Measurements from ENCODE around the gene PLPPR5. TPM values are rescaled to one million over a fixed set of nuclear protein-coding genes. Genes with fewer than 3 reads are reported as not detected.

PLPPR5 gene
- total RNA-seq, 6 donors from 2014 or later, result 0.33 TPM; not detected in 5

DNA sequence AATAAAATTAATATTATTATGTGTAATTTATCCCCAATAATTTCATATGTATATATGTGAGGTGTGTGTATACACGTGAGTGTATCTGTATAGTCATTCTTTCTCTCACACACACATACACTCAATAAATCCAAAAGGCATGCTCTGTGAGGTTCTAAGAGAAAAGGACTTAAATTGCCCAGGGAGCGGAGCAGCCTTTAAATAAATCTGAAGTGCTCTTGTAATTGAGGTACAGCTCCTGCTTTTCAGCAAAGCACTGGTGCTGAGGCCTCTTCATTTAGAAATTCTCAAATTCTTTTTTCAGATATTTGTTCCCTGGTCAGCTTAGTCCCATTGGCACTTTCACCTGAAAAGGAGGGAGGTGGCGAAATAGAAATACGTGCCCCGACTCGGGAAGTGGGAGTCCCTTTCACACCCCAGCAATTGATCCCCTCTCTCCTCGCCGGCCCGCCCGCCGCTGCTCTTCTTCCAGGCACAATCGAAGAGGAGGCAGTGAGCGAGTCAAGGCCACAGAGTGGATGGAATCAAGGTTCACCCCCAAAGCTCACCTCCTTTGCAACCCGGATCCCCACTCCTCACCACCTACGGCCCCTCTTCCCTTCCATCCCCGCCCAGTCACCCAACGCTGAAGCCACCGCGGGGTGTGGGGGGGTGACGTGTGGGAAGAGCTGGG lies 944 bp downstream of the PLPPR5 start:
- ATAC-seq (ENCODE audit: low FRiP score in 2 of 2), result no peak
- H3K36me3 ChIP-seq, result no peaks in the 10 kb centered on the region
- peak overlapping the region in 1 of 4 donors; percentile 39 for H3K4me3 ChIP-seq
- H3K4me1 ChIP-seq, result peaks cover 10 to 15% (median 15%) of the 10 kb centered on the region in 4 donors
- WGBS, 2 donors, result 17 to 24% methylated on average over 20 of the region's 20 CpGs
- H3K27ac ChIP-seq, result no peak overlapping the region
- peak in 1 of 2 donors; percentile 64 for DNase-seq
- TF ChIP-seq POLR2A (IDR thresholded peaks at IDR 0.05) (no peak), EP300 (IDR thresholded peaks at IDR 0.05) (no peak), POLR2AphosphoS5 (IDR thresholded peaks at IDR 0.05) (no peak)
- TF ChIP-seq, protein P1, sequence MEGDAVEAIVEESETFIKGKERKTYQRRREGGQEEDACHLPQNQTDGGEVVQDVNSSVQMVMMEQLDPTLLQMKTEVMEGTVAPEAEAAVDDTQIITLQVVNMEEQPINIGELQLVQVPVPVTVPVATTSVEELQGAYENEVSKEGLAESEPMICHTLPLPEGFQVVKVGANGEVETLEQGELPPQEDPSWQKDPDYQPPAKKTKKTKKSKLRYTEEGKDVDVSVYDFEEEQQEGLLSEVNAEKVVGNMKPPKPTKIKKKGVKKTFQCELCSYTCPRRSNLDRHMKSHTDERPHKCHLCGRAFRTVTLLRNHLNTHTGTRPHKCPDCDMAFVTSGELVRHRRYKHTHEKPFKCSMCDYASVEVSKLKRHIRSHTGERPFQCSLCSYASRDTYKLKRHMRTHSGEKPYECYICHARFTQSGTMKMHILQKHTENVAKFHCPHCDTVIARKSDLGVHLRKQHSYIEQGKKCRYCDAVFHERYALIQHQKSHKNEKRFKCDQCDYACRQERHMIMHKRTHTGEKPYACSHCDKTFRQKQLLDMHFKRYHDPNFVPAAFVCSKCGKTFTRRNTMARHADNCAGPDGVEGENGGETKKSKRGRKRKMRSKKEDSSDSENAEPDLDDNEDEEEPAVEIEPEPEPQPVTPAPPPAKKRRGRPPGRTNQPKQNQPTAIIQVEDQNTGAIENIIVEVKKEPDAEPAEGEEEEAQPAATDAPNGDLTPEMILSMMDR (IDR thresholded peaks at IDR 0.05), result no peak
- H3K9me3 ChIP-seq, result no peaks in the 10 kb centered on the region
- peaks cover 0 to 21% (median 10%) of the 10 kb centered on the region in 4 donors for H3K27me3 ChIP-seq

DNA sequence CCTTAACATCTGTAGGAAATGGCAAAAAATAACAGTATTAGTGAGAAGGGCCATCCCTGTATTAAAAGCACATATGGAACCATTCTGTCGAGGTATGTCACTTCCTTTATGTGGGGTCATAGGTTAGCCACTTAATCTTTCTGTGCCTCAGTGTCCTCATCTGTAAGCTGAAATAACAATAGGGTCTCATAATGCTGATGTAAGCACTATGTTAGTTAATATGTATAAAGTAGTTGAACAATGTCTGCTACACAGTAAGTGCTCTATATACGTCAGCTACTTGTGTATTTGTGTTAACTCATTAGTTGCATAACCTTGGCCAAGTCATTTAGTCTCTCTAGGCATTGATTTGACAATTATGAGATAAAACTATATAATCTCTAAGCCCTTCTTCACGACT lies 11.8 kb downstream of the PLPPR5 start:
- TF ChIP-seq POLR2AphosphoS5 (IDR thresholded peaks at IDR 0.05), result no peak
- no peak for TF ChIP-seq EP300 (IDR thresholded peaks at IDR 0.05)
- TF ChIP-seq, protein P1 (IDR thresholded peaks at IDR 0.05), result no peak
- Histone ChIP-seq H3K27ac (no peak overlapping the region), H3K9me3 (no peaks in the 10 kb centered on the region), H3K36me3 (no peaks in the 10 kb centered on the region), H3K4me1 (no peaks in the 10 kb centered on the region), H3K27me3 (no peaks in the 10 kb centered on the region), H3K4me3 (no peak overlapping the region)
- ATAC-seq (ENCODE audit: low FRiP score in 2 of 2) (no peak), DNase-seq (no peak)
- 74% methylated on average over 3 of the region's 3 CpGs for WGBS, 2 donors

DNA sequence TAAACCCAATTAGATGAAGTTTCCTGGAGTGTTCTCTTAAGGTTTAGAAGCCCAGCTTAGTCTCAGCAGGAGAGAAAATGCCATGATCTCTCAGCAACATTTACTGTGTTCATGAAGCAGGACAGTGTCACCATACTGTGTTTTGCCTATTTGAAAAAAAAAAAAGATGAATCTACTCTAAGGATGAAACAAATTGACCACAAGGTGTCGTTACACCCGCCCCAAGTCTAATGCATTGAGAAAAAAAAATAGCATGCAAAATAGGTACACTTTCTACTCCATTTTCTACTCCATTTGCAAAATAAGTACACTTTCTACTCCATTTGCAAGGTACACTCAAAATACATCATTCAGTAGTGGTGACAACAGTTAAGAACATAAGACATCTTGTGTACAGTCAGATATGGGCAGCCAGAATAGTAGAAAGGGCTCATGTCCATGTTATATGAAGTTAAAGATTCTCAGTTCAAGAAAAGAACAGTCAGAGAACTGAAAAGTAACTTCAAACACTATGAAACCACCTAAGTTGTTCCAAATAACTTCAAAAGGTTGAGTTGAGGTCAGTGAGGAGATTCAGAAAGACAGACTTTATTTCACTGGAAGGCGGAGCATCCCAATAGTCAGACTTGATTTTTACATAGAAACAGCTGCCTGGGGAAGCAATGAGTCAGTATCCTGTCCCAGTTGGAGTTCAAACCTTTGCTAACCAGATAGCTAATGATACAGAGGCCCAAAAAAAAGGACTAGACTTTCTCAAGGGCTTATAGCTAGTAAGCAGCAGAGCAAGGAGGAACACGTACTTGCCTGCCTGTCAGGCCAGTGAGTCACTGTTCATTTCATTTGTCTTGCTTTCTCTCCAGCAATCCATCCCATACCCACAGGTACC lies 13.3 kb downstream of the PLPPR5 start:
- H3K27me3 ChIP-seq, result no peaks in the 10 kb centered on the region
- DNase-seq, result no peak
- no peak overlapping the region for H3K4me3 ChIP-seq
- ATAC-seq (ENCODE audit: low FRiP score in 2 of 2), result no peak
- WGBS, 2 donors, result 83 to 87% methylated on average over 4 of the region's 4 CpGs
- no peaks in the 10 kb centered on the region for H3K36me3 ChIP-seq
- no peak overlapping the region for H3K27ac ChIP-seq
- H3K9me3 ChIP-seq, result no peaks in the 10 kb centered on the region
- H3K4me1 ChIP-seq, result no peaks in the 10 kb centered on the region
- no peak for TF ChIP-seq POLR2A (IDR thresholded peaks at IDR 0.05)
- no peak for TF ChIP-seq EP300 (IDR thresholded peaks at IDR 0.05)

DNA sequence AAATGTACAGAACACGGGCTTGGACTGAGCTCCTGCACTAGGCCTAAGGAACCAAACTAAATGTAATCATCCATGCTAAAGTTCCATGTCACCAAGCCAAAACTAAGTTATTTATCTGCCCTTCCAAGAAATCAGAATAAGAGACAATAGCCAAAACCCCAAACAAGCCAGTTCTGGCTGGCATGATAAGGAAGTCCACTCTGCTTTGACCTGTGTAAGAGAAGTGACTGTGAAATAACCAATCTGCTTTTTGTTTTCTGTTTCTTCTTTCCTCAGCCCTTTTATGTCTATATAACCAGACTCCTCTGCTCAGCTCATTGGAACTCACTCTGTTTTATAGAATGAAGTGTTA lies 15.1 kb downstream of the PLPPR5 start:
- Histone ChIP-seq H3K4me3 (no peak overlapping the region), H3K27me3 (no peaks in the 10 kb centered on the region), H3K9me3 (no peaks in the 10 kb centered on the region), H3K4me1 (no peaks in the 10 kb centered on the region), H3K36me3 (no peaks in the 10 kb centered on the region), H3K27ac (no peak overlapping the region)
- ATAC-seq (ENCODE audit: low FRiP score in 2 of 2) (no peak), DNase-seq (no peak)
- 58 to 76% methylated on average over 1 of the region's 1 CpG for WGBS, 2 donors
- TF ChIP-seq, protein P1 (IDR thresholded peaks at IDR 0.05), result no peak
- no peak for TF ChIP-seq POLR2A (IDR thresholded peaks at IDR 0.05)
- no peak for TF ChIP-seq POLR2AphosphoS5 (IDR thresholded peaks at IDR 0.05)
- no peak for TF ChIP-seq EP300 (IDR thresholded peaks at IDR 0.05)

DNA sequence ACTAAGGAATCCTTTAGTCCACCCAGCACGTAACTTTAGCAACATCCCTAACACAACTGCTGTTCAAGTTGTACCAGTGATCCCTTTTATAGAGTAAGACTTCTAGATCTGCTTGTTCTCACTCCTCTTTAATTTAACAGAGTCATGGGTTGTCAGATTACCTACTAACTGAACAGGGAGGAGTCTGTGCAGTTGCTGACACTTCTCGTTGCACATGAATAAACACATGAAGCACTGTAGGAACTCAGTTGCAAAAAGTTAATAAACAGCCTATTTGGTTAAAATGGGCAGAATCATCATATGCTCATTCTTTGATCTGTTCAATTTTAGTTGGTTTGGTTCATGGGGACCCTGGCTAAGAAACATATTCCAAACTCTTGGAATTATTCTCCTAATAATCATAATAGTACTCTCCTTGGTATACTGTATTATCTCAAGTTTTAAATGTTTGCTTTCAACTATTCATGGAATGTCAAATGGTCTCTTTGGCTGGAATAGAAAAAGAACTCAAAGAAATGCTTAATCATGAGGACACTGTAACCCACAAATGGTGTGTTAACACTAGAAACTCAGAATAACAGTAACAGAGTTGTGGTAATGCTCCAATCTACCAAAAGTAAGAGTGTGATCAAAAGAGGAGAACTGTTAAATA lies 15.6 kb downstream of the PLPPR5 start:
- Histone ChIP-seq H3K36me3 (no peaks in the 10 kb centered on the region), H3K27ac (no peak overlapping the region), H3K4me3 (no peak overlapping the region), H3K4me1 (no peaks in the 10 kb centered on the region), H3K9me3 (peaks cover 0 to 2% (median 0%) of the 10 kb centered on the region in 4 donors), H3K27me3 (no peaks in the 10 kb centered on the region)
- ATAC-seq (ENCODE audit: low FRiP score in 2 of 2) (no peak), DNase-seq (no peak)
- TF ChIP-seq POLR2AphosphoS5 (IDR thresholded peaks at IDR 0.05) (no peak), POLR2A (IDR thresholded peaks at IDR 0.05) (no peak)
- WGBS, 2 donors, result 65 to 66% methylated on average over 2 of the region's 2 CpGs

Measured in upper lobe of left lung (tissue), 6 donors.